K562 (cell line): ENCODE measurements around the gene ZNF48. TPM values are rescaled to one million over a fixed set of nuclear protein-coding genes. Genes with fewer than 3 reads are reported as not detected.

Experiments
- ATF6 ChIP-seq: sonication (generic); formaldehyde crosslinking; IDR thresholded peaks from 2 replicates; pipeline ENCODE4 v1.4.0; 2020; ENCODE audit warnings: mild to moderate bottlenecking, missing genetic modification reagents
- DMBX1 ChIP-seq: fragments of 250-450 bp; sonication (Bioruptor Pico); IDR thresholded peaks from 2 replicates; pipeline ENCODE4 v1.8.0; 2022; ENCODE audit warnings: inconsistent platforms, mild to moderate bottlenecking, moderate library complexity, borderline replicate concordance
- DPF2 ChIP-seq: fragments of 450-650 bp; IDR thresholded peaks from 2 replicates; pipeline ENCODE4 v1.6.1; 2016
- ETV1 ChIP-seq: fragments of 450-650 bp; conservative IDR thresholded peaks from 2 replicates; pipeline ENCODE4 v1.6.1; 2016; ENCODE audit warnings: missing genetic modification characterization, control low read depth, low read depth, missing compliant biosample characterization
- FOXA3 ChIP-seq, 2 experiments: fragments of 450-650 bp in 1 of 2; sonication (generic) in 1 of 2; formaldehyde crosslinking; IDR thresholded peaks in 1 of 2; conservative IDR thresholded peaks in 1 of 2; 2 replicates each; pipeline versions ENCODE4 v1.4.0 to v1.8.0; 2020 to 2022; ENCODE audit warnings: mild to moderate bottlenecking in 2 of 2, missing genetic modification reagents in 1 of 2
- MBD2 ChIP-seq: sonication (generic); IDR thresholded peaks from 2 replicates; pipeline ENCODE4 v1.6.1; 2016; ENCODE audit warnings: low read depth, borderline replicate concordance
- MED1 ChIP-seq: sonication (generic); formaldehyde crosslinking; IDR thresholded peaks from 2 replicates; pipeline ENCODE4 v1.8.1; 2023; ENCODE audit warnings: missing genetic modification reagents, borderline replicate concordance
- NELFE ChIP-seq: IDR thresholded peaks from 2 replicates; pipeline ENCODE4 v1.6.1; 2011; ENCODE audit warnings: mild to moderate bottlenecking; ENCODE audit not compliant: insufficient read depth, insufficient read length
- NFIC ChIP-seq: fragments of 450-650 bp; IDR thresholded peaks from 2 replicates; pipeline ENCODE4 v1.6.1; 2017; ENCODE audit warnings: mild to moderate bottlenecking, inconsistent platforms
- NFXL1 ChIP-seq: fragments of 450-650 bp; formaldehyde crosslinking; IDR thresholded peaks from 2 replicates; pipeline ENCODE4 v1.4.0; 2021; ENCODE audit warnings: mild to moderate bottlenecking
- PHTF2 ChIP-seq: fragments of 250-450 bp; sonication (Bioruptor Pico); IDR thresholded peaks from 2 replicates; pipeline ENCODE4 v1.5.0; 2021; ENCODE audit warnings: mild to moderate bottlenecking
- RBM34 ChIP-seq: fragments of 200-400 bp; formaldehyde crosslinking; IDR thresholded peaks from 2 replicates; pipeline ENCODE4 v1.6.1; 2018; ENCODE audit warnings: low read length, borderline replicate concordance; ENCODE audit not compliant: insufficient read depth
- RBM39 ChIP-seq: fragments of 200-400 bp; formaldehyde crosslinking; optimal IDR thresholded peaks from 2 replicates; pipeline ENCODE3; 2018; ENCODE audit warnings: low read depth, low read length
- TBP ChIP-seq: optimal IDR thresholded peaks from 2 replicates; pipeline ENCODE3; 2011; ENCODE audit warnings: low read depth, low read length, improper control_type of control experiment
- TRIM25 ChIP-seq: fragments of 450-650 bp; IDR thresholded peaks from 2 replicates; pipeline ENCODE4 v1.7.0; 2016; ENCODE audit warnings: borderline replicate concordance
- U2AF1 ChIP-seq: fragments of 200-400 bp; formaldehyde crosslinking; optimal IDR thresholded peaks from 2 replicates; pipeline ENCODE3; 2017; ENCODE audit warnings: mild to moderate bottlenecking, low read depth, low read length, moderate library complexity
- USF1 ChIP-seq: sonication (generic); formaldehyde crosslinking; IDR thresholded peaks from 2 replicates; pipeline ENCODE4 v1.9.0; 2022; ENCODE audit warnings: mild to moderate bottlenecking, missing genetic modification reagents
- XRCC3 ChIP-seq: fragments of 450-650 bp; IDR thresholded peaks from 2 replicates; pipeline ENCODE4 v1.6.1; 2017; ENCODE audit warnings: mild to moderate bottlenecking, moderate library complexity
- ZBTB7A ChIP-seq: IDR thresholded peaks from 2 replicates; pipeline ENCODE4 v1.6.1; 2011; ENCODE audit warnings: low read depth, mild to moderate bottlenecking, low read length, moderate library complexity, borderline replicate concordance; ENCODE audit not compliant: control insufficient read depth
- ZEB2 ChIP-seq: fragments of 450-650 bp; IDR thresholded peaks from 2 replicates; pipeline ENCODE4 v1.6.1; 2016
- ZNF589 ChIP-seq: fragments of 200-800 bp; sonication (Bioruptor generic); IDR thresholded peaks from 2 replicates; pipeline ENCODE4 v1.6.1; 2016; ENCODE audit warnings: low read depth, missing genetic modification characterization, missing compliant biosample characterization
- polyA plus RNA-seq, 8 experiments: library from polyadenylated mRNA; depleted of rRNA in 4 of 8; stranded (reverse) in 5 of 8; unstranded in 3 of 8; fragments of >200 nt; fragmentation: Nextera tagmentation in 2 of 8; fragmentation: Illumina TruSeq in 1 of 8; extraction: Ambion mirVana in 2 of 8; extraction: Trizol in 1 of 8; gene quantifications; 2 replicates each; pipeline versions ENCODE4 v1.2.1 to v1.2.3, GENCODE V29; 2011 to 2014; ENCODE audit warnings: inconsistent platforms in 1 of 8, missing spikeins in 1 of 8
- total RNA-seq, 7 experiments: library from RNA; depleted of rRNA in 6 of 7; stranded (reverse); fragments of >200 nt in 6 of 7; fragmentation: Illumina TruSeq in 2 of 7; extraction: Trizol in 2 of 7; gene quantifications; 2 replicates each; pipeline versions ENCODE4 v1.2.1 to v1.2.3, GENCODE V29; 2011 to 2021; ENCODE audit warnings: low replicate concordance in 1 of 7

Gene ZNF48
- total and polyA plus RNA-seq, 9 of the 15 experiments (the other 6 are each of a cell fraction or from before 2014, with no cell fraction given): 0.38 to 11.6 (median 4.7) TPM

- TF ChIP-seq PHTF2 (CRISPR knock-in tag) (no peak), TBP (no peak), RBM39 (no peak), ATF6 (CRISPR knock-in tag) (no peak), FOXA3 (CRISPR knock-in tag; conservative IDR thresholded peaks at IDR 0.05 in 1 of 2, IDR thresholded peaks at IDR 0.05 in 1 of 2) (0 out of 4 replicates have a peak, but pooled peaks of 1 of the 2 experiments have one; percentile 27), ETV1 (no peak), NELFE (no peak), U2AF1 (no peak), ZBTB7A (no peak), NFIC (no peak), DMBX1 (CRISPR knock-in tag) (0 out of 2 replicates have a peak, but pooled peaks have one; percentile 7), ZNF589 (peak; percentile 2; the same call in 1 of the 2 replicates), NFXL1 (CRISPR knock-in tag) (no peak), XRCC3 (no peak), MED1 (CRISPR knock-in tag) (no peak), RBM34 (no peak), USF1 (CRISPR knock-in tag) (no peak), TRIM25 (no peak), MBD2 (no peak), ZEB2 (no peak), DPF2 (0 out of 2 replicates have a peak, but pooled peaks have one; percentile 10)
Measured at GRCh38 chr16:30446203-30446595, 51.0 kb downstream of the ZNF48 start (continued).
